ENCODE measurements around the gene HYDIN.

The HYDIN gene

GRCh38 chr16:71205482-71206131 is 24.9 kb downstream of the HYDIN start:
- H3K36me3 ChIP-seq (ENCODE audit: control insufficient read depth, insufficient read depth, low read length): no peaks in the 10 kb centered on the region
- H3K4me3 ChIP-seq (ENCODE audit: low read depth, low read length): no peak overlapping the region
- TF ChIP-seq, protein P1, sequence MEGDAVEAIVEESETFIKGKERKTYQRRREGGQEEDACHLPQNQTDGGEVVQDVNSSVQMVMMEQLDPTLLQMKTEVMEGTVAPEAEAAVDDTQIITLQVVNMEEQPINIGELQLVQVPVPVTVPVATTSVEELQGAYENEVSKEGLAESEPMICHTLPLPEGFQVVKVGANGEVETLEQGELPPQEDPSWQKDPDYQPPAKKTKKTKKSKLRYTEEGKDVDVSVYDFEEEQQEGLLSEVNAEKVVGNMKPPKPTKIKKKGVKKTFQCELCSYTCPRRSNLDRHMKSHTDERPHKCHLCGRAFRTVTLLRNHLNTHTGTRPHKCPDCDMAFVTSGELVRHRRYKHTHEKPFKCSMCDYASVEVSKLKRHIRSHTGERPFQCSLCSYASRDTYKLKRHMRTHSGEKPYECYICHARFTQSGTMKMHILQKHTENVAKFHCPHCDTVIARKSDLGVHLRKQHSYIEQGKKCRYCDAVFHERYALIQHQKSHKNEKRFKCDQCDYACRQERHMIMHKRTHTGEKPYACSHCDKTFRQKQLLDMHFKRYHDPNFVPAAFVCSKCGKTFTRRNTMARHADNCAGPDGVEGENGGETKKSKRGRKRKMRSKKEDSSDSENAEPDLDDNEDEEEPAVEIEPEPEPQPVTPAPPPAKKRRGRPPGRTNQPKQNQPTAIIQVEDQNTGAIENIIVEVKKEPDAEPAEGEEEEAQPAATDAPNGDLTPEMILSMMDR (IDR thresholded peaks at IDR 0.05): no peak
- H3K4me2 ChIP-seq (ENCODE audit: low read length): no peak overlapping the region
- H3K79me2 ChIP-seq: peaks cover 8% of the 10 kb centered on the region
- H3K27me3 ChIP-seq (ENCODE audit: control insufficient read depth, insufficient read depth, low read length): no peaks in the 10 kb centered on the region
- no peak overlapping the region for H3K9ac ChIP-seq
- peaks cover 10% of the 10 kb centered on the region for H3K4me1 ChIP-seq
- no peaks in the 10 kb centered on the region for H3K9me3 ChIP-seq (ENCODE audit: control insufficient read depth, low read length)
- no peak overlapping the region for H3K27ac ChIP-seq
- peak overlapping the region; percentile 51 for H2AFZ ChIP-seq

DNA sequence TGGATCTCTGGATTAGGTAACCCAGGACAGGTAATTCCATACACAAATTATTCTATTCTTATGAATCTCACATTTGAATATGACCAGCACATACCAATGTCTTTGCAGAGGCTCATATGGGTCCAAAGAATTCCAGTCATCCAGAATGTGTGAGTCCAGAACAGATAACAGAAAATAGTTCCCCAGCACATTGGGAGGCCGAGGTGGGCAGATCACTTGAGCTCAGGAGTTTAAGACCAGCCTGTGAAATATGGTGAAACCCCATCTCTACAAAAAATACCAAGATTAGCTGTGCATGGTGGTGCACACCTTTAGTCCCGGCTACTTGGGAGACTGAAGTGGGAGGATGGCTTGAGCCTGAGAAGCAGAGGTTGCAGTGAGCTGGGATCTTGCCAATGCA is 26.9 kb downstream of the HYDIN start:
- H3K9ac ChIP-seq: no peak overlapping the region
- H3K4me3 ChIP-seq (ENCODE audit: low read depth, low read length): no peak overlapping the region
- H3K36me3 ChIP-seq (ENCODE audit: control insufficient read depth, insufficient read depth, low read length): no peaks in the 10 kb centered on the region
- peaks cover 10% of the 10 kb centered on the region for H3K4me1 ChIP-seq
- H3K9me3 ChIP-seq (ENCODE audit: control insufficient read depth, low read length): no peaks in the 10 kb centered on the region
- no peak overlapping the region for H3K27ac ChIP-seq
- H3K79me2 ChIP-seq: peaks cover 9% of the 10 kb centered on the region
- no peaks in the 10 kb centered on the region for H3K27me3 ChIP-seq (ENCODE audit: control insufficient read depth, insufficient read depth, low read length)
- no peak overlapping the region for H3K4me2 ChIP-seq (ENCODE audit: low read length)
- TF ChIP-seq, protein P1 (IDR thresholded peaks at IDR 0.05): no peak
- no peak overlapping the region for H2AFZ ChIP-seq

DNA sequence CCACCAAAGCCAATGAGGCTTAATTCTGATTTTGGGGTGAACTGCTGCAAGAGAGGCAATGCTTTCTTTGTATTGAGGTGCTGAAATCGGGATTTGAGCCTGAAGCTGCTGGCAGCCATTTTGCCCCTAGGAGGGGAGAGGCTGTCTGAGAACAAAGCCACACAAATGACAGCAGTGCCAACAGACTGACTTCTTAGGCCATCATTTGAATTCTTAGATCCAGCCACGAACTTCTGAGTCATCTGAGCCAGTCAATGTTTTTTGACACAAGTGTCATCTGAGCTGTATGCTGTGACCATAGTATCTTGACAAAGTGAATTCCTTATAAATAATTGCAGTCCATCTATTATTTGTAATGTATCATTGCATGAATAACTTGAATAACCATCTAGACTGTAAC is 29.0 kb downstream of the HYDIN start:
- no peaks in the 10 kb centered on the region for H3K36me3 ChIP-seq (ENCODE audit: control insufficient read depth, insufficient read depth, low read length)
- peaks cover 10% of the 10 kb centered on the region for H3K4me1 ChIP-seq
- H3K9ac ChIP-seq: no peak overlapping the region
- H2AFZ ChIP-seq: no peak overlapping the region
- no peak overlapping the region for H3K4me3 ChIP-seq (ENCODE audit: low read depth, low read length)
- TF ChIP-seq, protein P1 (IDR thresholded peaks at IDR 0.05): no peak
- peaks cover 9% of the 10 kb centered on the region for H3K79me2 ChIP-seq
- no peak overlapping the region for H3K27ac ChIP-seq
- no peak overlapping the region for H3K4me2 ChIP-seq (ENCODE audit: low read length)
- H3K9me3 ChIP-seq (ENCODE audit: control insufficient read depth, low read length): no peaks in the 10 kb centered on the region
- no peaks in the 10 kb centered on the region for H3K27me3 ChIP-seq (ENCODE audit: control insufficient read depth, insufficient read depth, low read length)

- Histone ChIP-seq H3K9me3 (ENCODE audit: control insufficient read depth, low read length) (no peaks in the 10 kb centered on the region), H2AFZ (no peak overlapping the region), H3K27ac (no peak overlapping the region), H3K4me1 (peaks cover 12% of the 10 kb centered on the region), H3K36me3 (ENCODE audit: control insufficient read depth, insufficient read depth, low read length) (no peaks in the 10 kb centered on the region), H3K4me2 (ENCODE audit: low read length) (no peak overlapping the region), H3K79me2 (peaks cover 9% of the 10 kb centered on the region), H3K9ac (no peak overlapping the region), H3K27me3 (ENCODE audit: control insufficient read depth, insufficient read depth, low read length) (no peaks in the 10 kb centered on the region), H3K4me3 (ENCODE audit: low read depth, low read length) (no peak overlapping the region)
- TF ChIP-seq, protein P1 (IDR thresholded peaks at IDR 0.05): no peak
Observed at GRCh38 chr16:71201054-71201453, 29.5 kb downstream of the HYDIN start.

- Histone ChIP-seq H3K79me2 (peaks cover 9% of the 10 kb centered on the region), H3K9ac (no peak overlapping the region), H3K4me2 (ENCODE audit: low read length) (no peak overlapping the region), H3K27me3 (ENCODE audit: control insufficient read depth, insufficient read depth, low read length) (no peaks in the 10 kb centered on the region), H3K36me3 (ENCODE audit: control insufficient read depth, insufficient read depth, low read length) (no peaks in the 10 kb centered on the region), H3K4me3 (ENCODE audit: low read depth, low read length) (no peak overlapping the region), H2AFZ (no peak overlapping the region), H3K27ac (no peak overlapping the region), H3K4me1 (peaks cover 3% of the 10 kb centered on the region), H3K9me3 (ENCODE audit: control insufficient read depth, low read length) (no peaks in the 10 kb centered on the region)
- TF ChIP-seq, protein P1 (IDR thresholded peaks at IDR 0.05): no peak
Observed at GRCh38 chr16:71198408-71198807, 32.1 kb downstream of the HYDIN start.

All from parathyroid adenoma (tissue), 2 donors.